NCI-H2081 treated with DMSO at 0.1 percent for 48 hours (cell line): ENCODE results near the gene DPP6.

Experiments used
- DNase-seq: peaks from one replicate; lab custom pipeline; 2025; lab: John Stamatoyannopoulos, UW

Gene DPP6

GRCh38 chr7:154877031-154877430 lies 824.8 kb downstream of the DPP6 start:
- DNase-seq, result no peak

GRCh38 chr7:154879629-154880028 lies 827.4 kb downstream of the DPP6 start:
- no peak for DNase-seq

GRCh38 chr7:154880513-154880912 lies 828.3 kb downstream of the DPP6 start:
- no peak for DNase-seq

GRCh38 chr7:154881026-154881425 lies 828.8 kb downstream of the DPP6 start:
- DNase-seq, result no peak

GRCh38 chr7:154881526-154881925 lies 829.3 kb downstream of the DPP6 start:
- no peak for DNase-seq

- no peak for DNase-seq
Measured at GRCh38 chr7:154882931-154883474, 830.8 kb downstream of the DPP6 start.

GRCh38 chr7:154884348-154884920 lies 832.2 kb downstream of the DPP6 start:
- no peak for DNase-seq

- no peak for DNase-seq
Measured at GRCh38 chr7:154886591-154886990, 834.4 kb downstream of the DPP6 start.

GRCh38 chr7:154888690-154889089 lies 836.5 kb downstream of the DPP6 start:
- DNase-seq, result no peak

GRCh38 chr7:154892459-154892858 lies 840.3 kb downstream of the DPP6 start:
- no peak for DNase-seq

- no peak for DNase-seq
Measured at GRCh38 chr7:154896076-154896475, 843.9 kb downstream of the DPP6 start.

- DNase-seq, result no peak
Measured at GRCh38 chr7:154898973-154899855, 847.0 kb downstream of the DPP6 start.

- no peak for DNase-seq
Measured at GRCh38 chr7:154899862-154900261, 847.7 kb downstream of the DPP6 start.

GRCh38 chr7:154902600-154903082 lies 850.4 kb downstream of the DPP6 start:
- no peak for DNase-seq

GRCh38 chr7:154903083-154903731 lies 851.0 kb downstream of the DPP6 start:
- DNase-seq, result no peak

GRCh38 chr7:154905146-154905545 lies 852.9 kb downstream of the DPP6 start:
- no peak for DNase-seq

GRCh38 chr7:154905615-154906014 lies 853.4 kb downstream of the DPP6 start:
- no peak for DNase-seq

- no peak for DNase-seq
Measured at GRCh38 chr7:154906201-154906600, 854.0 kb downstream of the DPP6 start.

- DNase-seq, result no peak
Measured at GRCh38 chr7:154906736-154907355, 854.6 kb downstream of the DPP6 start.

- DNase-seq, result no peak
Measured at GRCh38 chr7:154907651-154908620, 855.7 kb downstream of the DPP6 start.
